Activated CD4-positive, alpha-beta memory T cell treated with anti-CD3 and anti-CD28 coated beads for 36 hours (primary cell): ENCODE measurements around the gene RASGEF1C. TPM values are rescaled to one million over a fixed set of nuclear protein-coding genes. Genes with fewer than 3 reads are reported as not detected.

Experiments used
- CTCF ChIA-PET: fragments of 350-600 bp; sonication (Branson Sonifier 250); formaldehyde crosslinking; loops from one replicate; lab custom pipeline; 2021; ENCODE audit warnings: antibody characterized with exemption, inconsistent platforms; lab: Charles Lee
- POLR2A ChIA-PET: fragments of 350-600 bp; sonication (Branson Sonifier 250); formaldehyde crosslinking; loops from one replicate; lab custom pipeline; 2021; ENCODE audit warnings: antibody characterized with exemption; lab: Charles Lee
- DNase-seq: peaks from one replicate; pipeline ENCODE4 v3.0.0-alpha.2; 2020
- H3K27ac Mint-ChIP-seq: one replicate; pipeline ENCODE4 v1.8.0; 2021; ENCODE audit warnings: mixed read lengths
- H3K27me3 Mint-ChIP-seq: one replicate; pipeline ENCODE4 v1.8.0; 2021; ENCODE audit warnings: mixed read lengths
- H3K36me3 Mint-ChIP-seq: one replicate; pipeline ENCODE4 v1.8.0; 2021; ENCODE audit warnings: mixed read lengths
- H3K4me1 Mint-ChIP-seq: one replicate; pipeline ENCODE4 v1.8.0; 2021; ENCODE audit warnings: low read depth, mixed read lengths
- H3K4me3 Mint-ChIP-seq: one replicate; pipeline ENCODE4 v1.8.0; 2021; ENCODE audit warnings: mild to moderate bottlenecking, mixed read lengths
- H3K9me3 Mint-ChIP-seq: one replicate; pipeline ENCODE4 v1.8.0; 2021; ENCODE audit warnings: mixed read lengths
- intact Hi-C: fragments of 100-400 bp; cut with micrococcal nuclease; formaldehyde crosslinking; loops from one replicate; pipeline ENCODE4 v1.15.1; 2023
- total RNA-seq, 2 experiments: library from RNA; stranded (reverse); gene quantifications; one replicate each; pipeline ENCODE4 v1.2.3, GENCODE V29; 2021

RASGEF1C gene
- total RNA-seq, 2 experiments from 2014 or later = not detected

DNA sequence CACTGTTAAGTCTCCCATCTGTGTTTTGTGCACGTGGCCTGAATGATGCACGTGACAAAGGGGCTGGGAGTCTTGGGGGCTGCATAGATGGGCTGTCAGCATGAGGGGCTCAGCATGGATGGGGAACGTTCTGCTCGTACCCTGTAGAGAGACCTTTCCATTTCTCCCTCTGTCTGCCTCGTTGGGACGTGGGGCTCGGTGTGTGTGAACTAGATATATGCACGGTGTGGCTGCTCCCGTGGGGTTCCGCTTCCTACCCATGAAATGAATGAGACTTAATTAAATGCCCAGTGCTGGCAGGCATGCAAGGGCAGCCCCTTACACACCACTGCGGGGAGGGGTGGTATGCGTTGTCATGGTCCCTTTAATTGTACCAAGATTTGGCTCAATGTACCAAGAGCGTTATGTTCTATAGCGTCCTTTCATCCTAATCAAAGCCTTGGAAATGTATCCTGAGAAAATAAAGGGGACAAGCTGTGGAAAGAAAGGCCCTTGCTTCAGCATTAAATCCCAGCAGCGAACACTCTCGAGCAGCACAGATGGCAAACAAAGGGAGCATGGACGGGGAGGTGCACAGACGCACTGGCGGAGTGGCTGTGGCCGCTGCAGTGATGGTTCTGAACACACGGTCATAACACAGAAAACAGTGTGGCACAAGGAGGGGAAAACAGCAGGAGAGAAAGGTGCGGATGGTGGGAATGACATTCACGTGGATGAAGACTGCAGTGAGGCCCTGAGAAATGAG lies 66.8 kb downstream of the RASGEF1C start:
- no peak overlapping the region for H3K27ac Mint-ChIP-seq
- POLR2A ChIA-PET = no interaction called here
- H3K4me3 Mint-ChIP-seq = no peak overlapping the region
- peaks cover 8% of the 10 kb centered on the region for H3K27me3 Mint-ChIP-seq
- peaks cover 9% of the 10 kb centered on the region for H3K9me3 Mint-ChIP-seq
- H3K36me3 Mint-ChIP-seq = peaks cover 2% of the 10 kb centered on the region
- CTCF ChIA-PET = no interaction called here
- intact Hi-C loops = no loop called here
- H3K4me1 Mint-ChIP-seq = no peaks in the 10 kb centered on the region
- DNase-seq = no peak

DNA sequence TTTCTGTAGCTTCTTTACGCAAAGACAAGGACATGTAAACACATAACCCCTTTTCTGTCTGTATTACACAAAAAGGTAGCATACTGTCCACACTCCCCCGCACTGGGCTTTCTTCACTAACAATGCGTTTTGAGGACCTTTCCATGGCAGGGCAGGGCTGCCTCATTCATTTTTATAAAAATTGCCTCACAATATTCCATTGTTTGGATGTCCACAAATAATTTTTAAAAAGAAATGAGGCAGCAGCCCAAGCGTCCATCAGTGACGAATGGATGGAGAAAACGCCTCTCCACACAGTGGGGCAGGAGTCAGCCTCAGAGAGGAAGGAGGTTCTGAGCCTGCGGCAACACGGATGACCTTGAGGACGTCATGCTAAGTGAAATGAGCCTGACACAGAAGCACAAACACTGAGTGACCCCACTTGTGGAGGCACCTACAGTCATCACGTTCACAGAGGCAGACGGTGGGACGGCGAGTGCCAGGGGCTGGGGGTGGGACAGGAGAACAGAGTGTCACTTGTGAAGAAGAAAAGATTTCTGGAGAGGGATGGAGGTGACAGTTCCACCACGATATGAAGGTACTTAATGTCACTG lies 67.8 kb downstream of the RASGEF1C start:
- no peak overlapping the region for H3K4me3 Mint-ChIP-seq
- POLR2A ChIA-PET = no interaction called here
- no peak for DNase-seq
- peaks cover 3% of the 10 kb centered on the region for H3K9me3 Mint-ChIP-seq
- no peaks in the 10 kb centered on the region for H3K4me1 Mint-ChIP-seq
- intact Hi-C loops = no loop called here
- CTCF ChIA-PET = no interaction called here
- no peaks in the 10 kb centered on the region for H3K36me3 Mint-ChIP-seq
- H3K27ac Mint-ChIP-seq = no peak overlapping the region
- H3K27me3 Mint-ChIP-seq = peaks cover 6% of the 10 kb centered on the region

DNA sequence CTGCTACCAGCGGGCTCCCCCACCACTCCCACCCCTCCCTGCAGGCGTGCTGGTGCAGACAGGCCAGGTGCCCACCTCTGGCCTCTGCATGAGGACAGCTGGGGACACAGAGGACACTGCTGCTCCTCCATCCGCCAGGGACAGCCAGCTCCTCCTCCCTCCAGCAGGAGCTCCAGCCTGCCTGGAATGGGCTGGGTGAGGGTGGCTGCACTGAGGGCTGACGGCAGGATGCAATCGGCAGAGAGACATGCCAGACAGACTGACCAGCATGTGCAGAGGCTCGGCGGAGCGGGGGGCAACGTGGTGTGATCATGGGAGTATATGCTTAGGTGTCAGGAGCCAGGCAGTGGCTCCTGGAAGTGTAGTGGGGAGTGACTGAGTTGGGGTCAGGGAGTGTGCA lies 68.4 kb downstream of the RASGEF1C start:
- H3K36me3 Mint-ChIP-seq = no peaks in the 10 kb centered on the region
- intact Hi-C loops = no loop called here
- peaks cover 5% of the 10 kb centered on the region for H3K27me3 Mint-ChIP-seq

DNA sequence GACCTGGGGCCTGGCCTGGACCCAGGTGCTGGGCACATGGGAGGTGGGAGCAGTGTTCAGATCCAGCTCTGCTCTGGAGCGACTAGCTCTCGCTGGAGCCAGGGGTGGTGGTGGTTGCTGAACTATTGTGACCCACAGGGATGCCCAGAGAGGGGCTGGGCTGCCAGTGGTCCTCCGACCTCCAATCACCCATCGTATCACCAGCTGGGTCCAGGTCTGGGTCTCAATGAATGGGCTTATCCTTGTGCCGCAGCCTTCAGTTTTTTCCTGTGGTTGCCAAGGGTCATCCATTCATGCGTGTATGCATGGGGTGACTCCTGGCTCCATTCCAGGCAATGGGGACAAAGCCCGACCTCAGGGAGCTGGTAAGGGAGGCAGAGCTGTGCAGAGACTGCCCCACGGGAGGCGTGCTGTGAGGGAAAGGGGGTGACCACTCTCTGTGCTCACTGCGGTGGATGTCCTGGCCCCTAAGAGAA lies 68.9 kb downstream of the RASGEF1C start:
- CTCF ChIA-PET = no interaction called here
- intact Hi-C loops = no loop called here
- Mint-ChIP-seq H3K9me3 (no peaks in the 10 kb centered on the region), H3K27ac (no peak overlapping the region), H3K4me3 (no peak overlapping the region), H3K36me3 (no peaks in the 10 kb centered on the region), H3K27me3 (peaks cover 7% of the 10 kb centered on the region), H3K4me1 (peaks cover 4% of the 10 kb centered on the region)
- POLR2A ChIA-PET = no interaction called here
- no peak for DNase-seq

More for the DNA sequence above, 68.4 kb downstream of the RASGEF1C start:
- Mint-ChIP-seq H3K9me3 (no peaks in the 10 kb centered on the region), H3K4me3 (no peak overlapping the region), H3K4me1 (no peaks in the 10 kb centered on the region), H3K27ac (no peak overlapping the region)
- DNase-seq = no peak
- ChIA-PET POLR2A (no interaction called here), CTCF (no interaction called here)

DNA sequence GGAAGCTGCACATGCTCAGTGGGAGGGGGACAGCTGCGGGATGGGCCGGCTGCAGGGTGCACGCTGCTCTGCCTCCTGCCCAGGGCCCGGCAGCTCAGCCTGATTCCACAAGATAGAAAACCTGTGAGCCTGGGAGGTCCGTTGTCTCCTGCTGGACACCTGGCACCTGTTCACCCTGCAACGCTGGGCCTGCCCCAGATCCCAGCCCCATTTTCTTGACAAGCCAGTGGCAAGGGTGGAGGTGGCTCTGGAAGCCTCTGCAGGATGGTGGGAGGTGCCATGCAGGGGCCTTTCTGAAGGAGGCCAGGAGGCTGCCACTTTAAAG lies 69.3 kb downstream of the RASGEF1C start:
- intact Hi-C loops = loop anchor here (10.0 kb wide), 1 partner anchor 185 kb away; no protein-coding TSS in a partner anchor
- no peak for DNase-seq
- Mint-ChIP-seq H3K27me3 (peaks cover 7% of the 10 kb centered on the region), H3K4me3 (no peak overlapping the region), H3K4me1 (peaks cover 8% of the 10 kb centered on the region), H3K36me3 (no peaks in the 10 kb centered on the region), H3K9me3 (no peaks in the 10 kb centered on the region), H3K27ac (no peak overlapping the region)
- CTCF ChIA-PET = no interaction called here
- POLR2A ChIA-PET = no interaction called here

DNA sequence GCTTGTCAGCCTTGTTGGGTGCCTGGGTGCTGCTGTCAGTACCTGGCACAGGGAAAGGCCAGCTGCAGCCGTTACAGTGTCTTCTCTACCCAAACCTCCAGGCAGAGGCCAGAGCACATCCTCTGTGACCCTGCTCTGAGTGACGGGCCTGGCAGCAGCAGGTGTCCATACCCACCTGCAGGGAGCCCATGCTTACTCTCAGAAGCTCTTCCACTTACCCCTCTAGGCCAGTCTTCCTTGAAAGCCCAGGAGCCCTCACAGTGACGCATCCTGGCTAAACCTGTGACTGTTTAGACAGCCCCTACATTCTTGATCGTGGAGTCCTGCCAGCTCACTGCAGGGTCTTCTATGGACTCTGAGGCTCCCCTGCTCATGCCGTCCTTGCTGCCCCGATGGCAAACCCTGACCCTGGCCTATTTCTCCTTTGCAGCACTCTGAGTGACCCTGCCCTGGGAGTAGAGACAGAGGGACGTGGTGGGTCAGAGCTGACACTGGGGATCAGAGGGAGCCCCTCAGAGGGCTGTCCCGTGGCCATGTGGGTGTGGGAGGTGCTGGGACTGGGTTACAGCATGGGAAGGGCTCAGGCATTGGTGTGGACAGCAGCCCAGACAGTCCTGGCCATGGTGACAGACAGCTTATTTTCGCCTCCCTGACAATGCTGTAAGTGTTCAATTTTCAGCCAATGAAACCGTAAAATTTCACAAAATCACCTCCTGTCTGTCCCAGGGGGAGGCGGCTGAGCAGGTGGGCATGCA lies 69.9 kb downstream of the RASGEF1C start:
- ChIA-PET CTCF (no interaction called here), POLR2A (no interaction called here)
- no peak for DNase-seq
- intact Hi-C loops = loop anchor here (10.0 kb wide), 1 partner anchor 186 kb away; no protein-coding TSS in a partner anchor
- H3K27ac Mint-ChIP-seq = no peak overlapping the region
- no peaks in the 10 kb centered on the region for H3K36me3 Mint-ChIP-seq
- H3K4me1 Mint-ChIP-seq = peaks cover 9% of the 10 kb centered on the region
- no peak overlapping the region for H3K4me3 Mint-ChIP-seq
- H3K9me3 Mint-ChIP-seq = no peaks in the 10 kb centered on the region
- H3K27me3 Mint-ChIP-seq = peaks cover 7% of the 10 kb centered on the region

DNA sequence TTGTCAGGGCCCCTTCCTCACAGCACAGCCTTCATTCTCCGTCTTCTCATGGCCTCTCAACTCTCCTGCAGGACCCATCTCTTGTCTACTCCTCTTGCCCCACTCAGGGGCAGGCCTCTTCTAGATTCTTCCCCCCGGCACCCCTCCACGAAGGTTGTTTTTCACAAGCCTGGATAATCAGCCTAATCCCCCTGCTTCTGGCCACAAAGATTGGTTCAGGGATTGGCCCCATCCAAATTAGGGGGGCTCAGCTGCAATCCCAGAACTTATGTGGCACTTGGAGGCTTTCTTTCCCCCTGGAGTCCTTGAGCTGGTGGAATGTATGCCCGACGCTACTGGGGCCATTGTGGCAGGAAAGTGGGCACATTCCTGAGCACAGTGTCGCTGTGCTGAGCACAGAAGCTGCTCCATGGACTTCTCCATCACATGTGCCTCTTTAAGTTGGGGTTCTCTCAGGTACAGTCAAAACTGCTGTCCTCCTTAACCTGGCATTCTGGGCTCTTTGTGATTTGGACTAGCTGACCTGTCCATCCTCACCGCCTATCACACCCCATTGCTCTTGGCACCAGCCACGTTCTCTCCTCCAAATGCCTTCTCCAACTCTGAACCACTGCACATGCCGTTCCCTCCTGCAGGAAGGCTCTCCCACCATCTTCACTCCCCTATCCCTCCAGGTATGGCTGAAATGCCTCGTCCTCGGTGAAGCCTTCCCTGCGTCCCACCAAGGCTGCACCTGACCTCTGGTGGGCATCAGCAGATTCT lies 70.6 kb downstream of the RASGEF1C start:
- CTCF ChIA-PET = no interaction called here
- POLR2A ChIA-PET = no interaction called here
- H3K27ac Mint-ChIP-seq = no peak overlapping the region
- intact Hi-C loops = loop anchor here (10.0 kb wide), 1 partner anchor 186 kb away; no protein-coding TSS in a partner anchor
- H3K4me1 Mint-ChIP-seq = peaks cover 9% of the 10 kb centered on the region
- H3K9me3 Mint-ChIP-seq = no peaks in the 10 kb centered on the region
- DNase-seq = no peak
- H3K4me3 Mint-ChIP-seq = no peak overlapping the region
- peaks cover 7% of the 10 kb centered on the region for H3K27me3 Mint-ChIP-seq
- H3K36me3 Mint-ChIP-seq = no peaks in the 10 kb centered on the region

DNA sequence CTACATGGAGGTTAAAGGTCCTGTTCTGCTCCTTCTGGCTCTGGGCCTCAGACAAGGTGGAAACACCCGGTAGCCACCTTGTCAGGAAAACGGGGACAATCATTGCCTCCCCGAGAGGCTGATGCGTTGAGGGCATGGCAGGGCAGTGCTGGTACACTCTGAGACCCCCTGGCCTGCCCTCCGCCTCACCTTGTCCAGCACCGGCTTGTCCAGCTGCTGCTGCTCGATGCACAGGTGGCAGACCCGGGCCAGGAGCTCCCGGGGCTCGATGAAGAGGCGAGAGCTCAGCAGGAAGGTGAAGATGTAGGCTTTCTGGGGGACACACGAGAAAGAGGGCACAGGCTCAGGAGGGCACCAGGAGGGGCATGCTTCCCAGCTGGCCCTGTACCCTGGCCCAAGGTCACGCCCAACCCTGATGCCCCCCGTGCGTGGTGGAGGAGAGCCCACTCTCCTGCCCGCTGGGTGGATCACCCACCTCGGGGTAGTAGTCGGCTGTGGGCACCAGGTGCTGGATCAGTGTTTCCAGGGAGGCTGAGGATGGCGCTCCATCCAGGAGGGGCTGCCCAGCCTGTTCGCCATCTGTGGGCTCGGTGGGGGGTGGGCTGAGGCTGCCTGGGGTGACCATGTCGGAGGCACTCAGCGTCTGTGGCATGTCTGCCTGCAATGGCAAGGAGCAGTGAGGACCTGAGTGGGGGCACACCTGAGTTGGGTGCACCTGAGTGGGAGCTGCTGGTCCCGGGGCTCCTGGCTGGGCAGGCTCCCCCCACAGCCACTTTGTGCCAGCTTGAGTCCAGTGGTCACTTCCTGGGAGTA lies 71.4 kb downstream of the RASGEF1C start:
- H3K9me3 Mint-ChIP-seq = no peaks in the 10 kb centered on the region
- POLR2A ChIA-PET = no interaction called here
- H3K4me3 Mint-ChIP-seq = no peak overlapping the region

DNA sequence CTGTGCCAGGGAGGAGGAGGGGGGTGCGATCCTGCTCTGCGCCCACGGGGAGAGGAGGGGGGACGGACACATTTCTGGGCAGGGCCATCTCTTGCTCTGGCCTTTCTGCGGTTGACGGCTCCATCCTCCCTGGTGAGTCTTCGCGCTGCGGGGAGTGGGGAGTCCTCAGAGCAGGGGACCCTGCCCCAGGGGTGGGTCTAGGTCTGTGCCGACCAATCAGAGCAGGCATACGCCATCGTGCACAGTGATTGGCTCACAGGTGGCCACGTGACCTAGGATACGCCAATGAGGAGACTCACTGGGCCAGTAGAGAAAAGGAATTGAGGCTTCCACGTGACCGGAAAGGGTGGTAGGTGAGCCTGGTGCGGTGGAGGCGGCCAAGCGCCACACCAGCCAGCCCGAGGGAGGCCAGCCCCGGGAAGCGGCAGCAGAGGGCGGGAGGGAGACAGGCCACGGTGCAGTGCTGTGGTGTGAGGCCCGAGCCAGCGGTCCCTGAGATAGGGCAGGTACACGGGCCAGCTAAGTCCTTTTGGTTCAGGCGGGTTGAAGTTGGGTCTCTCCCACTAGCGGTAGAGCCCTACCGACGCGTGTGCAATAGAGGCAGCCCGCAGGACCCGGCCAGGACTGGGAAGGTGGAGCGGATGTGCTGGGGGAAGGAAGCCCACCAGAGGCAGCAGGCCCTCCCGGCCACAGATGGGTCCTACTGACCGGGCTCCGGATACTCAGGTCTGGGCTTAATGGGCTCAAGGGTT lies 72.2 kb downstream of the RASGEF1C start:
- POLR2A ChIA-PET = no interaction called here
- Mint-ChIP-seq H3K4me3 (no peak overlapping the region), H3K27me3 (peaks cover 7% of the 10 kb centered on the region), H3K27ac (no peak overlapping the region), H3K36me3 (no peaks in the 10 kb centered on the region), H3K9me3 (no peaks in the 10 kb centered on the region), H3K4me1 (peaks cover 9% of the 10 kb centered on the region)
- CTCF ChIA-PET = interaction anchor here (1.5 kb wide), 1 partner anchor 71 kb away, joined by 3 read pairs; no protein-coding TSS in a partner anchor
- no peak for DNase-seq
- intact Hi-C loops = loop anchor here (10.0 kb wide), 1 partner anchor 188 kb away; no protein-coding TSS in a partner anchor

More for the DNA sequence above, 71.4 kb downstream of the RASGEF1C start:
- intact Hi-C loops = loop anchor here (10.0 kb wide), 1 partner anchor 187 kb away; no protein-coding TSS in a partner anchor
- Mint-ChIP-seq H3K27me3 (peaks cover 7% of the 10 kb centered on the region), H3K4me1 (peaks cover 9% of the 10 kb centered on the region), H3K27ac (no peak overlapping the region), H3K36me3 (no peaks in the 10 kb centered on the region)
- CTCF ChIA-PET = no interaction called here
- DNase-seq = no peak

DNA sequence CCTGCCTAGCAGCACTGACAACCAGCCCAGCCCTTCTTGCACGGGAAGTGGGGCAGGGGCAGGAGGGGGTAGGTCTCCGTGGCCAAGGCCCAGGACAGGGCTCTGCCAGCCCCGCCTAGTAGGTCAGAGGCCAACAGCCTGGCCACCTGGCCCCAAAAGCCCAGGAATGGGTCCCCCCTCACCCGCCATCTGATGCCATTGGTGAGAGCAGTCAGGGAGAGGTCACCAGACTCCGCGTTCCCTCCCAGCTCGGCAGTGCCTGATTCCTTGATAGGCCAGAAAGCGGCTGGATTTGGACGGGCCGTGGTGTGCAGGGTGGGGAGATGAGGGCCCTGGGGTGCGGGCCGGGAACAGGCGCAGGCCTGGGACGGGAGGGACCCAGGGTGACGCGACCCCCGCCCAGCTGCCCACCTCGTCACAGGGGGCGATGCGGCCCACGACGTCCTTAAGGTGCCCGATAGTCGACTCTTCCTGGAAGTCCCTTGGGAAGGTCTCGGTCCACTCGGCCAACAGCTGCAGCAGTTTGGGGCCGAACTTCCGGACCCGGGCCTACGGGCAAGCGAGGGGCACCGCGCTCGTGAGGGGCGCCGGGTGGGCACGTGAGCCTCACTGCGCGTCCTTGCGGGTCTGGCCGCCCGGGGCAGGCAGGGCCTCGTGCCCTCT lies 72.9 kb downstream of the RASGEF1C start:
- Mint-ChIP-seq H3K36me3 (no peaks in the 10 kb centered on the region), H3K27ac (no peak overlapping the region), H3K9me3 (no peaks in the 10 kb centered on the region), H3K4me3 (no peak overlapping the region), H3K4me1 (peaks cover 9% of the 10 kb centered on the region), H3K27me3 (peaks cover 7% of the 10 kb centered on the region)
- intact Hi-C loops = loop anchor here (10.0 kb wide), 1 partner anchor 189 kb away; no protein-coding TSS in a partner anchor
- no peak for DNase-seq
- ChIA-PET CTCF (interaction anchor here (1.5 kb wide), 1 partner anchor 72 kb away, joined by 3 read pairs; no protein-coding TSS in a partner anchor), POLR2A (no interaction called here)
